HepG2 (cell line): ENCODE data around the gene PCDHB3. TPM values are rescaled to one million over a fixed set of nuclear protein-coding genes. Genes with fewer than 3 reads are reported as not detected.
"Not testable (repeated sequence)": the region's sequence is repeated elsewhere in the genome, so short reads cannot be mapped to it uniquely, and the experiment has no call there.

ENCODE experiments used
- ATAC-seq: fragments of 200-7000 bp; cut with Tn5 transposase; 3 replicates; pipeline ENCODE4 v1.9.1; 2020; ENCODE audit warnings: mild to moderate bottlenecking, moderate library complexity
- BruUV-seq: library from RNA; stranded (reverse); fragments of 400-500 nt; replicated peaks from 2 replicates; lab custom pipeline; 2021; lab: Mats Ljungman, UMichigan
- CTCF ChIA-PET: fragments of 300-600 bp; formaldehyde crosslinking; extraction: SDS; loops from one replicate; lab custom pipeline; 2021; ENCODE audit warnings: low total read pairs, inconsistent platforms, low intra/inter-chr PET ratio; lab: Yijun Ruan, JAX
- POLR2A ChIA-PET: fragments of 350-600 bp; sonication (Branson Sonifier 250); formaldehyde crosslinking; loops from one replicate; lab custom pipeline; 2020; ENCODE audit warnings: antibody characterized with exemption, inconsistent platforms; lab: Yijun Ruan, JAX
- DNase-seq: peaks from one replicate; pipeline ENCODE4 v3.0.0-alpha.2; 2015; ENCODE audit warnings: low spot score
- FAIRE-seq: peaks from 3 replicates; lab custom pipeline; 2011; peaks lifted over from hg19 to GRCh38; lab: Jason Lieb, UNC
- H2AFZ ChIP-seq: one replicate; pipeline ENCODE4 v1.6.1; 2011; ENCODE audit warnings: low read length, inconsistent platforms
- H3K27ac ChIP-seq: fragments of 300-600 bp; 3 replicates; pipeline ENCODE4 v1.8.0; 2011; ENCODE audit warnings: mixed run types, mild to moderate bottlenecking, mixed read lengths, low read length, inconsistent platforms; ENCODE audit not compliant: insufficient read depth; ENCODE audit errors: extremely low read length
- H3K27me3 ChIP-seq, 2 experiments: fragments of 200-600 bp in 1 of 2; 2 replicates in 1 of 2; 3 replicates in 1 of 2; pipeline versions ENCODE4 v1.6.0 to v1.8.0; 2011; ENCODE audit warnings: low read length in 2 of 2, mild to moderate bottlenecking in 2 of 2, moderate library complexity in 2 of 2, inconsistent platforms in 1 of 2; ENCODE audit not compliant: insufficient read depth in 2 of 2, control insufficient read depth in 1 of 2
- H3K36me3 ChIP-seq, 2 experiments: fragments of 200-600 bp in 1 of 2; replicated peaks in 1 of 2; 2 replicates in 1 of 2; 3 replicates in 1 of 2; pipeline versions ENCODE4 v1.5.1 to v1.8.0; 2011; ENCODE audit warnings: low read length in 2 of 2, inconsistent platforms in 1 of 2; ENCODE audit not compliant: insufficient read depth in 2 of 2, control insufficient read depth in 1 of 2
- H3K4me1 ChIP-seq: 2 replicates; pipeline ENCODE4 v1.5.1; 2012; ENCODE audit warnings: low read length, inconsistent platforms; ENCODE audit not compliant: insufficient read depth
- H3K4me2 ChIP-seq: 2 replicates; pipeline ENCODE4 v1.6.0; 2011; ENCODE audit warnings: low read depth, low read length, inconsistent platforms
- H3K4me3 ChIP-seq, 3 experiments: fragments of 200-600 bp in 1 of 3; sonication (generic), shearing (Covaris generic) in 1 of 3; replicated peaks in 1 of 3; 2 replicates each; pipeline ENCODE4 v1.5.1; 2011 to 2016; ENCODE audit warnings: low read length in 3 of 3, inconsistent platforms in 2 of 3, low read depth in 2 of 3, mild to moderate bottlenecking in 2 of 3, control low read depth in 1 of 3, mixed read lengths in 1 of 3; ENCODE audit not compliant: insufficient read depth in 1 of 3
- H3K79me2 ChIP-seq: one replicate; pipeline ENCODE4 v1.6.1; 2011; ENCODE audit warnings: low read length, inconsistent platforms; ENCODE audit not compliant: insufficient read depth
- H3K9ac ChIP-seq: 2 replicates; pipeline ENCODE4 v1.6.0; 2011; ENCODE audit warnings: mild to moderate bottlenecking, low read depth, low read length, inconsistent platforms; ENCODE audit not compliant: insufficient read depth
- H3K9me3 ChIP-seq: 2 replicates; pipeline ENCODE4 v1.5.1; 2012; ENCODE audit warnings: mild to moderate bottlenecking, low read length
- H4K20me1 ChIP-seq: 2 replicates; pipeline ENCODE4 v1.6.0; 2011; ENCODE audit warnings: inconsistent platforms, mild to moderate bottlenecking, low read length, moderate library complexity; ENCODE audit not compliant: insufficient read depth
- NCOR1 ChIP-seq: fragments of 200-600 bp; sonication (generic); IDR thresholded peaks from 2 replicates; pipeline ENCODE4 v1.7.0; 2017; ENCODE audit warnings: antibody characterized with exemption, low read length, borderline replicate concordance
- SRSF4 ChIP-seq: fragments of 200-400 bp; formaldehyde crosslinking; IDR thresholded peaks from one replicate; pipeline ENCODE4 v1.6.1; 2018; ENCODE audit warnings: mild to moderate bottlenecking, low read depth, low read length, moderate library complexity; ENCODE audit not compliant: poor library complexity, severe bottlenecking
- ZFAT ChIP-seq: sonication (generic); formaldehyde crosslinking; conservative IDR thresholded peaks from 2 replicates; pipeline ENCODE4 v1.8.1; 2023; ENCODE audit warnings: missing genetic modification reagents, inconsistent platforms
- ZNF33B ChIP-seq: sonication (generic); formaldehyde crosslinking; IDR thresholded peaks from 2 replicates; pipeline ENCODE4 v1.5.1; 2020; ENCODE audit warnings: mild to moderate bottlenecking, missing genetic modification reagents
- ZNF510 ChIP-seq: sonication (generic); formaldehyde crosslinking; IDR thresholded peaks from 2 replicates; pipeline ENCODE4 v1.4.0; 2020; ENCODE audit warnings: low read depth, mild to moderate bottlenecking, missing genetic modification reagents
- WGBS: methylation state at CpG from one replicate; pipeline ENCODE4 v1.1.6; 2017; ENCODE audit warnings: low lambda C conversion rate; 5-methylcytosine and 5-hydroxymethylcytosine counted together
- in situ Hi-C: cut with HindIII; loops from 2 replicates; pipeline ENCODE4 v1.10.0; 2017; ENCODE audit warnings: low pct_unique_long_range_greater_than_20kb; ENCODE audit not compliant: extremely low pct_ligation_motif_present
- intact Hi-C: fragments of 100-400 bp; cut with micrococcal nuclease; formaldehyde crosslinking; loops from one replicate; pipeline ENCODE4 v1.10.0; 2022; ENCODE audit not compliant: unreplicated experiment
- polyA plus RNA-seq, 8 experiments: library from polyadenylated mRNA; depleted of rRNA in 3 of 8; stranded (reverse) in 7 of 8; unstranded in 1 of 8; fragments of >200 nt; fragmentation: Illumina TruSeq in 4 of 8; extraction: Trizol in 4 of 8; gene quantifications; 2 replicates each; pipeline versions ENCODE4 v1.2.1 to v1.2.3, GENCODE V29; 2011 to 2016; ENCODE audit warnings: low read depth in 4 of 8, missing spikeins in 1 of 8, mixed read lengths in 1 of 8; ENCODE audit not compliant: insufficient read depth in 1 of 8
- total RNA-seq, 5 experiments: library from RNA; depleted of rRNA; stranded (reverse); fragments of >200 nt; fragmentation: Illumina TruSeq; extraction: Trizol; gene quantifications; 2 replicates each; pipeline ENCODE4 v1.2.3, GENCODE V29; 2016; ENCODE audit warnings: low read depth in 1 of 5
- TF ChIP-seq, protein P1 (sequence below): sonication (generic); formaldehyde crosslinking; IDR thresholded peaks from 2 replicates; pipeline ENCODE4 v1.8.0; 2022; ENCODE audit warnings: mild to moderate bottlenecking, missing genetic modification reagents, moderate library complexity

The PCDHB3 gene
- total and polyA plus RNA-seq, 2 of the 13 experiments (the other 11 are each of a cell fraction or from before 2014, with no cell fraction given) = 0.25 to 0.29 TPM

DNA sequence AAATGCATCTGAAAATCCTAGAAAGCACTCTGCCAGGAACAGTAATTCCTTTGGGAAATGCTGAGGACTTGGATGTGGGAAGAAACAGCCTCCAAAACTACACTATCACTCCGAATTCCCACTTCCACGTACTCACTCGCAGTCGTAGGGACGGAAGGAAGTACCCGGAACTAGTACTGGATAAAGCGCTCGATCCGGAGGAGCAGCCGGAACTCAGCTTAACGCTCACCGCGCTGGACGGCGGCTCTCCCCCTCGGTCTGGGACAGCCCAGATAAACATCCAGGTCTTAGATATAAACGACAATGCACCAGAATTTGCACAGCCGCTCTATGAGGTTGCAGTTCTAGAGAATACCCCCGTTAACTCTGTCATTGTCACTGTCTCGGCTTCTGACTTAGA, 786 bp downstream of the PCDHB3 start:
- Histone ChIP-seq H3K4me3 (no peak overlapping the region), H3K9ac (no peak overlapping the region), H3K4me1 (no peaks in the 10 kb centered on the region; the same call in 1 of the 2 replicates)
- no peak for FAIRE-seq
- no TSS peak for BruUV-seq
- TF ChIP-seq ZFAT (CRISPR knock-in tag) (no peak), NCOR1 (no peak), SRSF4 (no peak), ZNF33B (CRISPR knock-in tag) (no peak), ZNF510 (CRISPR knock-in tag) (no peak)
- TF ChIP-seq, protein P1, sequence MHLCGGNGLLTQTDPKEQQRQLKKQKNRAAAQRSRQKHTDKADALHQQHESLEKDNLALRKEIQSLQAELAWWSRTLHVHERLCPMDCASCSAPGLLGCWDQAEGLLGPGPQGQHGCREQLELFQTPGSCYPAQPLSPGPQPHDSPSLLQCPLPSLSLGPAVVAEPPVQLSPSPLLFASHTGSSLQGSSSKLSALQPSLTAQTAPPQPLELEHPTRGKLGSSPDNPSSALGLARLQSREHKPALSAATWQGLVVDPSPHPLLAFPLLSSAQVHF = no peak
- TF ChIP-seq, all 625 proteins: peak for 0
- no peaks in the 10 kb centered on the region for H3K9me3 ChIP-seq
- no peak overlapping the region for H3K4me2 ChIP-seq
- ATAC-seq (no peak), DNase-seq (no peak)
- WGBS = 88% methylated on average over 19 of the region's 20 CpGs
- intact Hi-C loops = no loop called here
- in situ Hi-C loops = no loop called here
- no peaks in the 10 kb centered on the region for H3K79me2 ChIP-seq
- ChIA-PET POLR2A (no interaction called here), CTCF (no interaction called here)
- H3K27me3 ChIP-seq = no peaks in the 10 kb centered on the region
- H3K27ac ChIP-seq = no peak overlapping the region
- H4K20me1 ChIP-seq = no peaks in the 10 kb centered on the region
- H3K36me3 ChIP-seq = no peaks in the 10 kb centered on the region
- no peak overlapping the region for H2AFZ ChIP-seq

DNA sequence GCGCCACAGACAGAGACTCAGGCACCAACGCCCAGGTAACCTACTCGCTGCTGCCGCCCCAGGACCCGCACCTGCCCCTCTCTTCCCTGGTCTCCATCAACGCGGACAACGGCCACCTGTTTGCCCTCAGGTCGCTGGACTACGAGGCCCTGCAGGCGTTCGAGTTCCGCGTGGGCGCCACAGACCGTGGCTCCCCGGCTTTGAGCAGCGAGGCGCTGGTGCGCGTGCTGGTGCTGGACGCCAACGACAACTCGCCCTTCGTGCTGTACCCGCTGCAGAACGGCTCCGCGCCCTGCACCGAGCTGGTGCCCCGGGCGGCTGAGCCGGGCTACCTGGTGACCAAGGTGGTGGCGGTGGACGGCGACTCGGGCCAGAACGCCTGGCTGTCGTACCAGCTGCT, 1.8 kb downstream of the PCDHB3 start:
- H3K79me2 ChIP-seq, POLR2A ChIA-PET, H3K9me3 ChIP-seq, H2AFZ ChIP-seq, DNase-seq, ATAC-seq, H3K36me3 ChIP-seq, H3K27ac ChIP-seq, H3K4me1 ChIP-seq, intact Hi-C loops, BruUV-seq, H4K20me1 ChIP-seq, in situ Hi-C loops, H3K9ac ChIP-seq, H3K4me3 ChIP-seq, FAIRE-seq, H3K4me2 ChIP-seq, CTCF ChIA-PET, H3K27me3 ChIP-seq: not testable (repeated sequence)
- 91% methylated on average over 24 of the region's 39 CpGs for WGBS

DNA sequence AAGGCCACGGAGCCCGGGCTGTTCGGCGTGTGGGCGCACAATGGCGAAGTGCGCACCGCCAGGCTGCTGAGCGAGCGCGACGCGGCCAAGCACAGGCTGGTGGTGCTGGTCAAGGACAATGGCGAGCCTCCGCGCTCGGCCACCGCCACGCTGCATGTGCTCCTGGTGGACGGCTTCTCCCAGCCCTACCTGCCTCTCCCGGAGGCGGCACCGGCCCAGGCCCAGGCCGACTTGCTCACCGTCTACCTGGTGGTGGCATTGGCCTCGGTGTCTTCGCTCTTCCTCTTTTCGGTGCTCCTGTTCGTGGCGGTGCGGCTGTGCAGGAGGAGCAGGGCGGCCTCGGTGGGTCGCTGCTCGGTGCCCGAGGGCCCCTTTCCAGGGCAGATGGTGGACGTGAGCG, 2.2 kb downstream of the PCDHB3 start:
- BruUV-seq, ATAC-seq, in situ Hi-C loops, DNase-seq, H3K4me3 ChIP-seq, POLR2A ChIA-PET, FAIRE-seq, H3K27me3 ChIP-seq, H3K9ac ChIP-seq, H3K9me3 ChIP-seq, CTCF ChIA-PET, H4K20me1 ChIP-seq, H3K4me1 ChIP-seq, H3K27ac ChIP-seq, H3K4me2 ChIP-seq, H3K79me2 ChIP-seq, intact Hi-C loops, H3K36me3 ChIP-seq, H2AFZ ChIP-seq: not testable (repeated sequence)
- 83% methylated on average over 18 of the region's 38 CpGs for WGBS
